GM21576 (cell line): ENCODE measurements around the gene FAM171A1.
A peak's percentile ranks its signal among the peaks of the same experiment; 100 is the strongest.
"Not testable (repeated sequence)": the region's sequence is repeated elsewhere in the genome, so short reads cannot be mapped to it uniquely, and the experiment has no call there.

Experiments used
- ATAC-seq: cut with Tn5 transposase; IDR thresholded peaks from one replicate; pipeline ENCODE4 v1.9.1; 2021; ENCODE audit warnings: mild to moderate bottlenecking, moderate library complexity; ENCODE audit not compliant: unreplicated experiment

Gene FAM171A1

GRCh38 chr10:15370856-15371701, at the start of gene FAM171A1:
Gene FAM171A1, minus strand, starts transcription at chr10:15371289. Its CDS starts 237 bp downstream, at chr10:15371052.
- peak; percentile 54 for ATAC-seq

DNA sequence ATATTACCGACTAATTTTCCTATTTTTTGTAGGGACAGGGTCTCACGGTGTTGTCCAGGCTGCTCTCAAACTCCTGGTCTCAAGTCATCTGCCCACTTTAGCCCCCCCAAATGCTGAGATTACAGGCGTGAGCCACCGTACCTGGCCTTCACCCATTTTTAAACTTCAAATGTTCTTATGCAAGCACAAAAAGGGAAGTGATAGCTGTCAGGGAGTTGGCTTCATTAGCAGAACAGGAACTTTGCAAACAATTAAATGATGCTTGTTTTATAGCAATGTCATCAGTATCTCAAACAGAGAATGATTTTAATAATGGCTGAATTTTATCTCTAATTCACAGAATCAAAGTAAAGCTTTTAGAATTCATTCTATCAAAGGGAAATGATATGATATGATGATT, 49.8 kb upstream of the FAM171A1 start:
- ATAC-seq, result no peak

- no peak for ATAC-seq
Observed at GRCh38 chr10:15419279-15419874, 48.3 kb upstream of the FAM171A1 start.

- no peak for ATAC-seq
Observed at GRCh38 chr10:15416034-15416433, 44.9 kb upstream of the FAM171A1 start.

DNA sequence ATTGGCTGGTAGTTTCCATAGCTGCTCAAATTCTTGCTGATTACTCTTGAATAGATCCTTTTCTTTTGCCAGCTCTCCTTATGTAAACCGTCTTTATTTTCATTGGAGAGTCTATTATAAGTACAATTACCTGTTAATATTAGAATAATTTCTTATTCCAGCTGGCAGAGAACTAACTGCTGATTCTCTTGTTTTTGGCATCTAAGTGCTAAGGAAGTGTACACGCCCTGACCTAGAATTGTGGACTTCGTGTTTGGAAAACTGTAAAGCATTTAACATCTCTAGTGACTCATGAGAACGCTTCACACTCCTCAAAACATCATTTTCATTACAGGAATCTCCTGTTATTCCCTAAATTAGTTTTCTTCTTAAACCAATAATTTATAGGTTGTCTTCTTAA, 39.9 kb upstream of the FAM171A1 start:
- ATAC-seq, result no peak

GRCh38 chr10:15409350-15409749, 38.3 kb upstream of the FAM171A1 start:
- not testable (repeated sequence) for ATAC-seq

DNA sequence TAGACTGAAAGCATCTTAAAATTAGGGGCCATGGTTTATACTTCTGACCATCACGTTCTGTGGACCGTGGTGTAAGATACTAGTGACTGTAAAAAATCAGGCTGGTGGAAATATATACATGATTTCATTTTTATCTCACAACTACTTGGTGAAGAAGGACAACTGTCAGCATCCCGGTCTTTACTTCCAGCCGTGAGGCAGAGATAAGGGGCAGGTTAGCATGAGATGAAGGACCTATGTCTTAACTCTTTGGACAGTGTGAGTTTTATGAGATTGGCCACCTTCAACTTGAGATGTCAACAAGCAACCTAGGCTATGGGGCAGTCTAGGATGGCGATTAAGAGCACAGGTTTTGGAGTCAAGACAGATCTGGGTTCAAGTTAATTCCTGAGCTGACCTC, 37.5 kb upstream of the FAM171A1 start:
- no peak for ATAC-seq

- ATAC-seq, result no peak
Observed at GRCh38 chr10:15405319-15405718, 34.2 kb upstream of the FAM171A1 start.

DNA sequence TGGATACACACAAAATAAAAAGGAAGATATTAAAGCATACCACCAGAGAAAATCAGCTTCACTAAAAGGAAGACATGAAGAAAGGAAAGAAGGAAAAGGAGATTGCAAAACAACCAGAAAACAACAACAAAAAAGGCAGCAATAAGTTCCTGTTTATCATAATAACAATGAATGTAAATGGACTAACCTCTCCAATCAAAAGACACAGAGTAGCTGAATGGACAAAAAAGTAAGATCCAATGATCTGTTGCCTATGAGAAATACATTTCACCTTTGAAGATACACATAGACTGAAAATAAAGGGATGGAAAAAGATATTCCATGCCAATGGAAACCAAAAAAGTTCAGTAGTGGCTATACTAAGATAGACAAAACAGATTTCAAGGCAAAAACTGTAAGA, 30.3 kb upstream of the FAM171A1 start:
- ATAC-seq, result no peak

DNA sequence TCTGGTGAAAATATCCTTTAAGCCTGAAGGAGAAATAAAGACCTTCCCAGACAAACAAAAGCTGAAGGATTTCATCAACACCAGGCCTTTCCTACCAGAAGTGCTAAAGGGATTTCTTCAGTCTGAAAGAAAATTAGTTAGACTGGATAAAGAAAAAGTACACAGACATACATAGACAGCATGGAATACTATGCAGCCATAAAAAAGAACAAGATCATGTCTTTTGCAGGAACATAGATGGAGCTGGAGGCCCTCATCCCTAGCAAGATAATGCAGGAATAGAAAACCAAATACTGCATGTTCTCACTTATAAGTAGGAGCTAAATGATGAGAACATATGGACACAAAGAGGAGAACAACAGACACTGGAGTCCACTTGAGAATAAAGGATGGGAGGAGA, 29.4 kb upstream of the FAM171A1 start:
- ATAC-seq, result not testable (repeated sequence)

- no peak for ATAC-seq
Observed at GRCh38 chr10:15399060-15399661, 28.1 kb upstream of the FAM171A1 start.

DNA sequence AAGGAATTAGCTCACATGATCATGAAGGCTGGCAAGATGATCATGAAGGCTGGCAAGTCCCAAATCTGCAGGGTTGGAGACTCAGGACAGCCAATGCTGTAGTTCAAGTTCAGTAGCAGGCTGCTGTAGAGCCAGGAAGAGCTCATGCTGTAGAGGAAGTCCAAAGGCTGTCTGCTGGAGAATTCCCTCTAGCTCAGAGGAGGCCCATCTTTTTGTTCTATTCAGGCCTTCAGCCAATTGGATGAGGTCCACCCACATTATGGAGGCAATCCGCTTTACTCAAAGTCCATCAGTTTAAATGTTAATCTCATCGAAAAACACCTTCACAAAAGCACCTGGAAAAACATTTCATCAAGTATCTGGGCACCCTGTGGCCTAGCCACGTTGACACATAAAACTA, 24.8 kb upstream of the FAM171A1 start:
- ATAC-seq, result no peak

- no peak for ATAC-seq
Observed at GRCh38 chr10:15393139-15393825, 22.2 kb upstream of the FAM171A1 start.

GRCh38 chr10:15391491-15391890, 20.4 kb upstream of the FAM171A1 start:
- no peak for ATAC-seq

GRCh38 chr10:15388172-15388571, 17.1 kb upstream of the FAM171A1 start:
- ATAC-seq, result not testable (repeated sequence)

DNA sequence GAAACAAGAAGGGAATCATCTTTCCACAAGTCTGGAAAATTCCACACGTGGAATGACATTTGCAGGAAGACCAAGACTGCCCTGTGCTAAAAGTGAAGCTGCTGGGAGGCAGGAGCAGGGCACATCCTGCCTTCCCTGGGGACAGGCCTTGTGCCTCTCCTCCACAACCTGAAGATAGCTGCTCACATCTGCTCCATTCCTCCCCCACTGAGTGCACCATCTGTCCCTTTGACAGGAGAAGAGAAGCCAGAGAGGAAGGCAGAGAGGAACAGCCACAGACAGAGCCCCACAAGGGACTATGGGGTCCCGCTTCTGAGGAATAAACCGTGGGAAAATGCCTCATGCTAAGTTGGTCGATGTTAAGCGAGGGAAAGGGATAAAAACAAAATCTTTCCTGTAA, 15.9 kb upstream of the FAM171A1 start:
- ATAC-seq, result no peak

DNA sequence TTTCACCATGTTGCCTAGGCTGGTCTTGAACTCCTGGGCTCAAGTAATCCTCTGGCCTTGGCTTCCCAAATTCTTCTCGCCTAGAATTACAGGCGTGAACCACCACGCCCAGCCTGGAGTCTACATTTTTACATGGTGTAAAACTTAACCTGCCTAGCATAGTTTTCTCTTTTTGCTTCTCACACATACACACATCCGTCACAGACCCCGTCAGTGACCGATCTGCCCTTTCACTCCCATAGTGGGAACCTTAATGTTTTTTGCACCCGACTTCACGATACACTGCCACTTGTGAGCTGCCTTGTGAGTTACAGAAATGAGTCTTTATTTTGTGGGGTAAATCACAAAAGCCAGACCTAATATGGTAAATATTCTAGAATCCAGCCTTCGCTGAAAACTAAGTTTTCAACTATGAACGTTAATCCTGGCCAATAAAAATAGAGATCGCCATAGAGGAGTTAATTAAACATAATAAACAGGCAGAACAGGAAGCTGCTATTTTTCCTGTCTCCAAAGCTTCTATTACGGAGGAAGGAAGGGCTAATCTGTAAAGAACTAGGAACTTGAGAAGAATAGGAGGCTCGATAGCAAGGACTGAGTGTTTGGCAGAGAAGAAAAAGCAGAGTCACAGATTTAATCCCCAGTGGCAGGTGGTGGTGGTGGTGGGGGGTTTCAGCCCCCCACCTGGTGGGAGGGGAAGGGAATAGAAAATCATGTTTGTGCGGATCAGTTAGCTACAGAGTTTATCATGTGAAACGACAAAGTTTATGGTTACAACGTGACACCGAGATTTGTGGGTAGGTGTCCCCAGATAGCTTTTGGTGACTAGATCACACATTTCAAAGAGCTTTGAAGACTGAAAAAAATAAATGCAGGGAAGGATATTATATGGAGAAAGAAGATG, 14.7 kb upstream of the FAM171A1 start:
- no peak for ATAC-seq

DNA sequence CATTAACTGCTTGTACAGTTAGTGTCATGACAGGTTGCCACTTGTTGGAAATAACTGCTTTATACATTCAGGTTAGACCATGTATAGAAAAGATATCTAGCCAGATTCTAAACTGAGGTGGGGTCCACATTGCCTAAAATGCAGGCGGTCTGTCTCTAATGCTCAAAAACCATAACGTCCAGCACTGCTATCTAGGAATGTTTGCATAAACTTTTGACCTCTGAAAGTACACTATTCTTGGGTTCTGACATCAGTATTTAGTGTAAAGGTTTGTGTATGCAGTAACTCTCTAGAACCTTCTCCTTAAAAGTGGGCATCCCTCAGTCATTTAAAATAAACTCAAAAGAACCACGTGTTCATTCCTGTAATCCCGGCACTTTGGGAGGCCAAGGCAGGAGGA, 10.3 kb upstream of the FAM171A1 start:
- ATAC-seq, result no peak

GRCh38 chr10:15379078-15379477, 8.0 kb upstream of the FAM171A1 start:
- ATAC-seq, result no peak

GRCh38 chr10:15378569-15378968, 7.5 kb upstream of the FAM171A1 start:
- ATAC-seq, result no peak
